HG02885 (cell line): ENCODE data around the gene TEX9.
A peak's percentile ranks its signal among the peaks of the same experiment; 100 is the strongest.
"Not testable (repeated sequence)": the region's sequence is repeated elsewhere in the genome, so short reads cannot be mapped to it uniquely, and the experiment has no call there.

Experiments used
- ATAC-seq: cut with Tn5 transposase; IDR thresholded peaks from one replicate; pipeline ENCODE4 v1.9.1; 2021; ENCODE audit warnings: mild to moderate bottlenecking; ENCODE audit not compliant: unreplicated experiment, poor library complexity

TEX9 gene

DNA sequence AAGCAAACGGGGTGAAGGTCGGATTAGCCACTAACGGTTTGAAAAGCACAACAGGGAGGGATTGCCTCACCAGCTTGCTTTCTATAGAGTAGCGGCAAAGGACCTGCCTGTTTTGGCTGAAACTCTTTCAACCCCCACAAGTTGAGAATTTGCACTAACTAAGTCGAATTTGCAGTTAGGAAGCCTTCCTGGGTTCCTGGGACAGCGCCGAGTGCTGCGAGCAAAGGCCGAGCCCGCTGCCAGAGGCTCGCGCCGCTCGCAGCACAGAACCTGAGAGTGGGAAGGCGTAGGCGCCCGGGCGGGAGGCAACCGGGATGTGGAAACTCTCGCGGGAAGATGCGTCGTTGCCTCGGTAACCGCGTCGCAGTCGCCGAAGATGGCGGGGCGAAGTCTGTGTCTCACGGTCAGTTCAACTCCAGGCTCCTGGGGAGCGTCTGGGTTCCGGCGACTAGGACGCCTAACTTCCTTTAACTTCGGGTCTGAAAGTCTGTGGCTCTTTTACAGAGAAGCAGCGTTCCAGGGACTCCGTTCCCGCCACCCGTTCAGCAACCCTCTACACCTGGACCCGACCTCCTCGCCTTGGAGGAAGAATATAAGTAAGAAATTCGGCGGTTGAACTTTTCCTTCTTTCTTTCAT, at the start of gene TEX9:
TSS of gene TEX9 (plus strand) at position 352 of the 637 bp plus-strand sequence. CDS start at position 377, 25 bp downstream.
- peak; percentile 89 for ATAC-seq

DNA sequence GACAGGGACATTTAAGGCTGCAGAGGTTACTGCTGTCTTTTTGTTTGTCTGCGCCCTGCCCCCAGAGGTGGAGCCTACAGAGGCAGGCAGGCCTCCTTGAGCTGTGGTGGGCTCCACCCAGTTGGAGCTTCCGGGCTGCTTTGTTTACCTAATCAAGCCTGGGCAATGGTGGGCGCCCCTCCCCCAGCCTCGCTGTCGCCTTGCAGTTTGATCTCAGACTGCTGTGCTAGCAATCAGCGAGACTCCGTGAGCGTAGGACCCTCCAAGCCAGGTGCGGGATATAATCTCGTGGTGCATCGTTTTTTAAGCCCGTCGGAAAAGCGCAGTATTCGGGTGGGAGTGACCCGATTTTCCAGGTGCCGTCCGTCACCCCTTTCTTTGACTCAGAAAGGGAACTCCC, 48.7 kb upstream of the TEX9 start:
- ATAC-seq = not testable (repeated sequence)

DNA sequence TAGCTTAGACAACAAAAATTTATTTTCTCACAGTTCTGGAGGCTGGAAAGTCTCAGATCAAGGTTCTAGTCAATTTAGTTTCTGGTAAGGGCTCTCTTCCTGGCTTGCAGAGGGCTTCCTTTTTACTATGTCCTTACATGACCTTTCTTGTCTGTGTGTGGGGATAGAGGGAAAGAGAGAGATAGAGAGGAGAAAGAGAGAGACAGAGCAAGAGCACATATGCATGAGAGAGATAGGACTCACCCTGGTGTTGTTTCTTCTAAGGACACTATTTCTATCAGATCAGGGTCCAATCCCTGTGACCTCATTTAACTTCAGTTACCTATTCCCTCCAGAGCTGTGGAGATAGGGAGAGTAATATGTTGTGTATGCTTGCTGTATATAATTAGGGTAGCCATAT, 44.9 kb upstream of the TEX9 start:
- ATAC-seq = no peak

DNA sequence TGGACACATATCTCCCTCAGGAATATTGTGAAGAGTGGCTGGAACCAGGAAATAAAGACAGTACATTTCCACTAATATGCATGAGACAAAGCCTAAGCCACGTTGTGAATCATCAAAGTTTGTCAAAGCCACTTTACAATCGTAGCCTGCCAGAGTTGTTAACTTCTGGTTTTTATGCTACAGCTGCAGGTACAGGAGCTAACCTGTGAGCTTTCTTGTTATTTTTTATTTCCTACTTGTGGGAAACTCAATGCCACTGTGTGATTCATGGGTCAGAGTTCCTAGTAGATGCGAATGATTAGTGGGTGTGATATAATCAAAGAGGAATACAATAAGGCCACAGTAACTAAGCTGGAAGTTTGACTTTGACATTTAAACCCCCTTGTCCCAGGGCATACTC, 44.4 kb upstream of the TEX9 start:
- ATAC-seq = no peak

DNA sequence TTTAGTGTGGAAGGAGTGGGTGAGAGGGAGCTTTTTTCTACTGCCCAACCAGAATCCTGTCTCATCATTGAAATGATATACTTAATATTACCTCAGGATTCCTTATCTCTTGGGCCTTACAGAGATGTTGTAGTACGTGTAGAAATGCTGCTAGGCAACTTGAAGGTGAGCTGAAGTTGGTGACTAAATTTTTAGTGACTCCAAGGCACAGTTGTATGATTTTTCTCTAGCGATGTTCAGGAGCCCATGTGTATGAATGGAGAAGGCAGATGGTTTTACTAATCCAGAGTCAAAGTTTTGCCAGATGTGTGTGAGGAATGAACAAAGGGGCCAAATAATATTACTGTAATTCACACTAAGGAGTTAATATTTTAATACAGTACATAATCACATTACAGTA, 42.8 kb upstream of the TEX9 start:
- ATAC-seq = no peak

DNA sequence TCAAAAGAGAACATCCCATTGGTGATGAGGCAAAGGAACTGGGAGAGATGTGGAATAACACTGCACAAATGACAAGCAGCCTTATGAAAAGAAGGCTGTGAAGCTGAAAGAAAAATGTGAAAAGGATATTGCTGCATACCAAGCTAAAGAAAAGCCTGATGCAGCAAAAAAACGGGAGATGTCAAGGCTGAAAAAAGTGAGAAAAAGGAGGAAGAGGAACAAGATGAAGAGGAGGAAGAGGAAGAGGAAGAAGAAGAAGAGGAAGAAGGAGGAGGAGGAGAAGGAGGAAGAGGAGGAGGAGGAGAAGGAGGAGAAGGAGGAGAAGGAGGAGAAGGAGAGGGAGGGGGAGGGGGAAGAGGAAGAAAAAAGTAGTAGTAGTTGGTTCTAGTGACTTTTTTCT, 41.8 kb upstream of the TEX9 start:
- ATAC-seq = no peak

DNA sequence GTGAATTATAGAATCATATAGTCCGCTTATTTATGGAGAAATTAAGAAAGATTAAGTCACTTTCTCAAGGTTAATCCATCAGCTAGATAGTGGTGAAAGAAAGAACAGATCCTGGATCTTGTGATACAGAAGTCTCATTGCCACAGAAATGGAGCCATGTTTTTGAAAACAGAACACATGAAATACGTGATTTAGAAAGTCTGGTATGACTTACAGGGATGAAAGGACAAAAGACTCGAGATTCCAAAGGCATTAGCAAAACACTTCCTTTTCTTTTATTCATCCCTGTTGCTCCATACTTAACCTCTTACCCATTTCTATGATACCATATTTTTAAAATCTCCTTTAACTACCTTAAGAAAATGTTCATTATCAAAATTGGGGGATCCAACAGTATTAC, 40.0 kb upstream of the TEX9 start:
- no peak for ATAC-seq

DNA sequence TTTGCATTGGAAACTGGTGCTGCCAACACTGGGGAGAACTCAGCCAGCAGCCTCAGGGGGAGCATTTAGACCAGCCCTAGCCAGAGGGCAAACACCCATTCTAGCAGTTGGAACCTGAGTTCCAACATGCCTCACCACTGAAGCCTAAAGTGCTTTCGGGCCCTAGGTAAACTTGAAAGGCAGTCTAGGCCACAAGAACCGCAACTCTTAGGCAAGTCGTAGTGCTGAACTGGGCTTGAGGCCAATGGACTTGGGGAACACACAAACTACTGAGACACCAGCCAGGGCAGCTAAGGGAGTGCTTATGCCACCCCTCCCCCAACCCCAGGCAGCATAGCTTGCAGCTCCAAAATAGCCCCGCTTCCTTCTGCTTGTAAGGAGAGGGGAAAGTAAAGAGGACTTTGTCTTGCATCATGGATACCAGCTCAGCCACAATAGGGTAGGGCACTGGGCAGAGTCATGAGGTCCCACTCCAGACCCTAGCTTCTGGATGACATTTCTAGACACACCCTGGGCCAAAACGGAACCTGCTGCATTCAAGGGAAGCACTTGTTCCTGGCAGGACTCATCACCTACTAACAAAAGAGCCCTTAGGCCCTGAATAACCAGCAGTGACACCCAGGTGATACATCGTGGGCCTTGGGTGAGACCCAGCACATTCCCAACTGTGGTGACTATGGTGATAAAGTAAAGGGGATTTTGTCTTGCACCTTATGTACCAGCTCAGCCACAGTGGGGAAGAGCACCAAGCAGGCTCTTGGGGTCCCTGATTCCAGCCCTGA, 37.3 kb upstream of the TEX9 start:
- no peak for ATAC-seq

DNA sequence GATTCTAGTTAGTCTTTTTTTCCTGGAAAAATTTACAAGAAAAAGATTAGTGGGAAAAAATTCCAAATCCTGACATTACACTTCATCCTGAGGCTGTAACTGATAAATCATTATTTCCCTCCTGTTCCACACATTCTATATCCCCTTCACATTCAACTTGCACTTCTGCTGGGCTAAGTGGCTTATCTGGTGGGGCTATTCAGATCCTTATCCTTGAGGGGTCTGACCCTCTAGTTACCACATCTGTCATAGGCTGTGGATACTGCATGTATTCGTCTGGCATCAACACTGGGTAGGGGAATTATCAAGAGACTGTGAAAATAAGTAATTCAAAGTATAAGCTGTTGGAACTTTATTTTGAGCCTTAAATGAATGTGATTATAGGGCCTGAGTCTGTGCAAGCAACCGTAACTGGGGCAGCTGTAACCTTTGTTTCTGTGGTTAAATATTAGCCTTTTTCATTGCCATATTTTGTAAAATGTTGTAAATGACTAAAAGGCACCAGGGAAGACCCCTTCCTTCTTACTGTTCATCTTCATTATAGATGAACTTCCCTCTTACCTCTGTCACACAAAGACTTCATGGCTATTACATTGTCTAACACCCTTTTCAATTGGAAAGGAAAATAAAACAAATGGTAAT, 28.0 kb upstream of the TEX9 start:
- no peak for ATAC-seq

DNA sequence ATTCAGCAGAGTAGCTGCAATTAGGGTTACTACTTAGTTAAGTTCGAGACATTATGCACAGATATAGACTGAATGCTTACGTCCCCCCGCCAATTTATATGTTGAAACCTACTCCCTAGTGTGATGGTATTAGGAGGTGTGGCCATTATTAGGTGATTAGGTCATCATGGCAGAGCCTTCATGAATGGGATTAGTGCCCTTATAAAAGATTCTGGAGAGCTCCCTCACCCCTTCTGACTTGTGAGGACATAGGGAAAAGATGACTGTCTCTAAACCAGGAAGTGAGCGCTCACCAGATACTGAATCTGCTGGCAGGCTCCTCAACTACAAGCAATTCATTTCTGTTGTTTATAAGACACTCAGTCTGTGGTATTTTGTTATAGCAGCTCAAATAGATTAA, 25.6 kb upstream of the TEX9 start:
- no peak for ATAC-seq

DNA sequence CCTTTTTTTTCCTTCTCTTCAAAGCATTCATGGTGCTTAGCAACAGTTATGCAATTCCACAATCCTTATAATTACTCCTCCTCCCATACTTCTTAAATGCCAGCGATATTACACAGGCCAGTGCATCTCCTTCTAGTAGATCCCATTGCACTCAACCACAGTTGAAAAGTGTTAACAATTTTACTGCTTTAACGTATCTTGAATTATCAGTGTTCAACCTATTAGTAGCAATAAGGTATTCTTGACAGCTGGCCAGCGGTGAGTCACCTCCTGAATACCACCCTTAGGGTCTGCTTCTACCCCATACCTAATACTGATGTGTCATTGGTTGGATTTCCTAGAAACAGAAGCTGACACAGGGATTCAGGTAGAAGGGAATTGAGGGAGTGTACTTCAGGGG, 24.0 kb upstream of the TEX9 start:
- ATAC-seq = no peak

DNA sequence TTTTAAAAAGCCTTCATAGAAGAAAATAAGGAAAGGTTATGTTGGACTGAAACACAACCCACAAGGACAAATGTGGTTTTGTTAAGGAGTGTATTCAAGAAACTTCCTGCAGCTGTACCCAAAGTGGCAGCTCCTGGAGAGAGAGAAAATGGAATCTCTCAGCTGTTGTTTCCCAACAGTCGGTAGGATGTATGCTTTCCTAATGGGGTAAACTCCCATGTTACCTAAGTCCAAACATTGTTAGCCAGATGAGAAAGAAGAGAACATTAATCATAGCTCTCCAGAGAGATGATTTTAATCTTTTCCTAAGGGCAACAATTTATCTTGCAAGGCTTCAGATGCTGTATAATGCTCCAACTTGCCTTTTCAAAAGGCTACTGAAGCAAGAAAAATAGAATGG, 22.6 kb upstream of the TEX9 start:
- no peak for ATAC-seq

DNA sequence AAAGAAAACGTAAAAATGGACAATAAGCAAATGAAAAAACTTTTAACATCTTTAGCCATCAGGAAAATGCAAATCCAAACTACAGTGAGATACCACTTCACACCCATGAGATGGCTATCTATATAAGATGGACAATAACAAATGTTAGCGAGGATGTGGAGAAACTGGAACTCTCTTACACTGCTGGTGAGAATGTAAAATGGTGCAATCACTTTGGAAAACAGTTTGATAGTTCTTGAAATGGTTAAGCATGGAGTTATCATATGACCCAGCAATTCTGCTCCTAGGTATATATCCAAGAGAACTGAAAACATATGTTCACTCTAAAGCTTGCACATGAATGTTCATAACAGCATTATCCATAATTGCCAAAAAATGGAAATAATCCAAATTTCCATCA, 21.3 kb upstream of the TEX9 start:
- no peak for ATAC-seq

DNA sequence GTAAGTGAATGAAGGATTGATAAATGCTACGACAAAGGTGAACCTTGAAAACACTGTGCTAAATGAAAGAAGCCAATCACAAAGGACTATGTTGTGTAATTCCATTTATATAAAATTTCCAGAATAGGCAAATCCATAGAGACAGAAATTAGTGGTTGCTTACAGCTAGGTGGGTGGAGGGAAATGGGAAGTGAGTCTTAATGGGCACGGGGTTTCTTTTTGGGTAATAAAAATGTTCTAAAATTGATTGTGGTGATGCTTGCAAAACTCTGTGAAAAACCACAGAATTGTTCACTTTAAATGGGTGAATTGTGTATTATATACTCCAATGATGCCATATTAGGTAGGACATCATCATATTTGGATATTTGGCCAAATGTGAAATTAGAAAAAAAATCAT, 20.9 kb upstream of the TEX9 start:
- no peak for ATAC-seq

DNA sequence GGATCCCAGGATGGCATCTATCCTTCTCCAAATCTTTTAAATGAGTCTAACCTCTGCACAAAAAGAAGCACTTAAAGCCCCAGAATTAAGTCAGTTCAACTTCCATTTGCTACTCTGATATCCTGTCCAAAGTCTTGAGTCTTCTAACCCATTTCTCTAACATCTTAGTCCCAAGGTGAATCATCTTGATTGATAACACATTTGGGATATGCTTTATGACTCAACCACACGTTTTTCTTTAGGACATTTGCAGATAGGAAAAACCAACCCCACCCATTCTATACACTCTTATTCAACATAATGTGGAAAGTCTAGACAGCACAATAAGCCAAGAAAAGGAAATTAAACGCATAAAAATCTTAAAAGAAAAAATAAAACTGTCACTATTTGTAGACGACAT, 18.8 kb upstream of the TEX9 start:
- no peak for ATAC-seq

DNA sequence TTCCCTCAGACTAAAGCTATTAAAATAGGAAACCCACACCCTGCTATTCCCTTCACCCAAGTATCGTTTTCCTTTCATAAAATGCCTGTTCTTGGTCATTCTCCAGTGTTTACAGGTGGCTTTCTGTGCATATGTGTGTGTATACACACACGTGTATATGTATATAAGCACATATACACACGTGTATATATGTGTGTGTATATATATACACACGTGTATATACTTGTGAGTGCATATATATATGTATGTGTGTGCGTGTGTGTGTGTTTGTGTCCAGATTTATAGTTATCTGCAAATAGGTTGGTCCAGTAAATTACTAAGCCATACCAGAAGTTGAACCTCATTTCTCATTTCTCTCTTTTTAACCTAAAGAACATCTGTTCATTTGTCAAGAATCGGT, 15.7 kb upstream of the TEX9 start:
- ATAC-seq = no peak

DNA sequence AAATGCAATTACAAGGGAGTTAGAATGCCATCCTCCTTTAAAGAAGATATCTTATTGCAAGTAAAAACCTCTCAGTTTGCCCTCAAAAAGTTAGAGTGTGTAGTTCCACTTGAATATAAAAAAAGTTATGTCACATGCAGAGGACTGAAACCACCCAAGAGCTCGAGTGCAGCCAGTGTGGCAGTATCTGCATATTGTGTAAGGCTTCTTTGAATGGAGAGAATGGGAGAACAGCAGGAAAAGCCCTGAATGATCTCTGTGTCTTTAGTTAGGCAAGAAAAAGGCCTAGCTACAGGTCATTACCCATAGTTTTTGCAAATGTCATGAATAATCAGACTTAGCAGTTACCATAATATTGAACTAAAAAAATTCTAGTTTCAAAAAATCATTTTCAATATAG, 13.9 kb upstream of the TEX9 start:
- ATAC-seq = no peak

DNA sequence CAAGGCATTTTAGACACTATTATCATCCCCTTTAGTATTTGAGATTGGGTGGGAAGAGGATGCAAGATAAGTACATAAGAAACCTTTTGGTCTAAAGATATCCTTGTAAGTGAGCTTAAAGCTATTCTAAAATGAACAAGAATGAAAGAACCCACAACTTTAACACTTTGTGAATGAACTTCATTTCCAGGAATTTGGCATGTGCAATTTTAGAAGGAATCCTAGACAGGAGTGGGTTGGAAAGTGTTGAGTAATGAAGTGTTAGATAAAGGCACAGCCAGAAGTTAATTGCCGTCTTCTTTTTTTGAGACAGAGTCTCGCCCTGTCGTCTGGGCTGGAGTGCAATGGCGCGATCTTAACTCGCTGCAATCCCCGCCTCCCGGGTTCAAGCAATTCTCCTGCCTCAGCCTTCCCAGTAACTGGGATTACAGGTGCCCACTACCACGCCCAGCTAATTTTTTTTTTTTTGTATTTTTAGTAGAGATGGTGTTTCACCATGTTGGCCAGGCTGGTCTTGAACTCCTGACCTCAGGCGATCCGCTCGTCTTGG, 13.2 kb upstream of the TEX9 start:
- ATAC-seq = no peak

DNA sequence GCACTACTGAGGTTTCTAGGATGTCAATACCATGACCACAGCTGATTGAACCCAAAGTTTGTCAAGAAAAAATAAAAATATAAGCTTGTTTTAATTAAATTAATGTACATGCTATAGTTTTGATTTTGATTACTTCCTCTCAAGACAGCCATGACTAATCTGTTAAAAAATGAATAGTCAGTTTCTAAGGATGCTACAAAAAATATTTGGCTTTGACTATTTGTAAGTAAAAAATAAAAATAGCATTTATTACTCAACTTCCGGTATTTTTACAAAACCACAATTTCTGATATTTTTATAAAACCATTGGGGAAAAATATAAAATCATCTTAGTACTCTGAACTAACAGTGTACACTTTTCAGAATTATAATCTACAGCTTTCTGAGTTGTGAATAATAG, 12.1 kb upstream of the TEX9 start:
- ATAC-seq = no peak

DNA sequence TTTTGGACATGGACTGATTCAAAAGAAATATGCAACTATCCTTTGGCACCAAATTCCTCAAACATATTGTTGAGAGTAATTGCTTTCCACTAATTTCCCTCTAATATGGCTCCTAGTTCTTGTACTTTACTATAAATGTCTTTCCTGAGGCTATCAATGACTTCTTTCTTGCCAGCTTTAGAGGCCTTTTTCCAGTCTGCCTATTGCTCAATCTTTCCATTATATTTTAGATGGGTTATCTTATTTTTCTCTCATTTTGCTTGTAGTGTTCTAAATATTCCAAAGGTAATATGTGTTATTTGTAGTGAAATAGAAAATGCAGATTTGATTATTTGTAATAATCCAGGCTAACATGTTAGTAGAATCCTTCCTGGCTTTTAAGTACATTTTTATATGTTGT, 11.5 kb upstream of the TEX9 start:
- ATAC-seq = no peak

DNA sequence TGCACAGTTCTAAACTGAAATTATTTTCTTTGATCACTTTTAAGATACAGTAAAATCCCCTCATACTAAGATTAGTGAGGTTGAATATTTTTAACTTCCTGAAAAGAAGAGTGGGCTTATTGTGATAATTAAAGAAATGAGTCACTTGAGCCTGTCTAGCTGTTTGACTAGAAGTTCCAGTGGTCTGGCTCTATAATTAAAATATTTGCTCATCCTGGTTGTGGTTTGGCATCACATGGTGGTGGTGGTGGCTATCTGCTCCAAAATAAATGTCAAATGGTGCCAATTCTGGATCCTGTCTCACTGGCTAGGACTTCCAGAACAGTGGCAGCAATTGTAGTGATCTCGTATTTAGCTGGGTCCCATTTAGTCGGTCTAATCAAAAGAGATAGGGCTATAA, 8.6 kb upstream of the TEX9 start:
- peak; percentile 79 for ATAC-seq
